Activated naive CD4-positive, alpha-beta T cell treated with anti-CD3 and anti-CD28 coated beads for 36 hours (primary cell): ENCODE data around the gene DYSF. TPM values are rescaled to one million over a fixed set of nuclear protein-coding genes. Genes with fewer than 3 reads are reported as not detected.

Experiments used
- CTCF ChIA-PET: fragments of 350-600 bp; sonication (Branson Sonifier 250); formaldehyde crosslinking; loops from one replicate; lab custom pipeline; 2021; ENCODE audit warnings: antibody characterized with exemption; lab: Charles Lee
- DNase-seq: peaks from one replicate; pipeline ENCODE4 v3.0.0-alpha.2; 2020
- H3K27ac Mint-ChIP-seq: one replicate; pipeline ENCODE4 v1.8.0; 2021; ENCODE audit warnings: mild to moderate bottlenecking, mixed read lengths
- H3K27me3 Mint-ChIP-seq: one replicate; pipeline ENCODE4 v1.8.0; 2021; ENCODE audit warnings: low read depth, mixed read lengths
- H3K36me3 Mint-ChIP-seq: one replicate; pipeline ENCODE4 v1.8.0; 2021; ENCODE audit warnings: low read depth, mixed read lengths
- H3K4me1 Mint-ChIP-seq: one replicate; pipeline ENCODE4 v1.8.0; 2021; ENCODE audit warnings: low read depth, mixed read lengths
- H3K4me3 Mint-ChIP-seq: one replicate; pipeline ENCODE4 v1.8.0; 2021; ENCODE audit warnings: mild to moderate bottlenecking, moderate library complexity, mixed read lengths
- H3K9me3 Mint-ChIP-seq: one replicate; pipeline ENCODE4 v1.8.0; 2021; ENCODE audit warnings: mixed read lengths
- intact Hi-C: fragments of 100-400 bp; cut with micrococcal nuclease; formaldehyde crosslinking; loops from one replicate; pipeline ENCODE4 v1.15.1; 2023
- total RNA-seq, 2 experiments: library from RNA; stranded (reverse); gene quantifications; one replicate each; pipeline ENCODE4 v1.2.3, GENCODE V29; 2021

DYSF gene
- total RNA-seq, 2 experiments from 2014 or later = 0.05 to 0.07 TPM

- Mint-ChIP-seq H3K4me3 (no peak overlapping the region), H3K9me3 (peaks cover 1% of the 10 kb centered on the region), H3K4me1 (no peaks in the 10 kb centered on the region), H3K27ac (no peak overlapping the region), H3K36me3 (no peaks in the 10 kb centered on the region), H3K27me3 (peaks cover 4% of the 10 kb centered on the region)
- intact Hi-C loops = no loop called here
- CTCF ChIA-PET = no interaction called here
- no peak for DNase-seq
Observed at GRCh38 chr2:71720596-71721361, 267.4 kb downstream of the DYSF start.

- H3K27ac Mint-ChIP-seq = no peak overlapping the region
- intact Hi-C loops = no loop called here
- no peak for DNase-seq
- peaks cover 4% of the 10 kb centered on the region for H3K27me3 Mint-ChIP-seq
- CTCF ChIA-PET = no interaction called here
- no peaks in the 10 kb centered on the region for H3K4me1 Mint-ChIP-seq
- H3K9me3 Mint-ChIP-seq = peaks cover 1% of the 10 kb centered on the region
- no peaks in the 10 kb centered on the region for H3K36me3 Mint-ChIP-seq
- H3K4me3 Mint-ChIP-seq = no peak overlapping the region
Observed at GRCh38 chr2:71721362-71721665, 268.0 kb downstream of the DYSF start.

- peaks cover 1% of the 10 kb centered on the region for H3K9me3 Mint-ChIP-seq
- no peak overlapping the region for H3K27ac Mint-ChIP-seq
- H3K4me3 Mint-ChIP-seq = no peak overlapping the region
- H3K27me3 Mint-ChIP-seq = peaks cover 4% of the 10 kb centered on the region
- H3K4me1 Mint-ChIP-seq = no peaks in the 10 kb centered on the region
- intact Hi-C loops = no loop called here
- CTCF ChIA-PET = no interaction called here
- DNase-seq = no peak
- H3K36me3 Mint-ChIP-seq = no peaks in the 10 kb centered on the region
Observed at GRCh38 chr2:71721669-71722068, 268.3 kb downstream of the DYSF start.

- H3K36me3 Mint-ChIP-seq = no peaks in the 10 kb centered on the region
Observed at GRCh38 chr2:71722286-71722685, 268.9 kb downstream of the DYSF start.

GRCh38 chr2:71724793-71725192 lies 271.4 kb downstream of the DYSF start:
- CTCF ChIA-PET = no interaction called here
- DNase-seq = no peak
- no peaks in the 10 kb centered on the region for H3K36me3 Mint-ChIP-seq

More at GRCh38 chr2:71722286-71722685, 268.9 kb downstream of the DYSF start:
- H3K9me3 Mint-ChIP-seq = peaks cover 1% of the 10 kb centered on the region
- intact Hi-C loops = no loop called here
- CTCF ChIA-PET = no interaction called here
- H3K27me3 Mint-ChIP-seq = peaks cover 4% of the 10 kb centered on the region
- DNase-seq = no peak
- H3K4me1 Mint-ChIP-seq = no peaks in the 10 kb centered on the region
- no peak overlapping the region for H3K27ac Mint-ChIP-seq
- no peak overlapping the region for H3K4me3 Mint-ChIP-seq

GRCh38 chr2:71725836-71726235 lies 272.5 kb downstream of the DYSF start:
- intact Hi-C loops = no loop called here
- Mint-ChIP-seq H3K9me3 (peaks cover 1% of the 10 kb centered on the region), H3K27me3 (peaks cover 4% of the 10 kb centered on the region), H3K4me3 (no peak overlapping the region), H3K27ac (no peak overlapping the region), H3K4me1 (no peaks in the 10 kb centered on the region), H3K36me3 (no peaks in the 10 kb centered on the region)
- no peak for DNase-seq
- CTCF ChIA-PET = no interaction called here

More at GRCh38 chr2:71724793-71725192, 271.4 kb downstream of the DYSF start:
- intact Hi-C loops = no loop called here
- Mint-ChIP-seq H3K27ac (no peak overlapping the region), H3K4me3 (no peak overlapping the region), H3K4me1 (no peaks in the 10 kb centered on the region), H3K9me3 (peaks cover 1% of the 10 kb centered on the region), H3K27me3 (peaks cover 4% of the 10 kb centered on the region)

GRCh38 chr2:71727562-71727961 lies 274.2 kb downstream of the DYSF start:
- CTCF ChIA-PET = no interaction called here
- intact Hi-C loops = no loop called here
- H3K27ac Mint-ChIP-seq = no peak overlapping the region
- H3K4me1 Mint-ChIP-seq = no peaks in the 10 kb centered on the region
- peaks cover 1% of the 10 kb centered on the region for H3K9me3 Mint-ChIP-seq
- no peak for DNase-seq
- peaks cover 9% of the 10 kb centered on the region for H3K27me3 Mint-ChIP-seq
- no peaks in the 10 kb centered on the region for H3K36me3 Mint-ChIP-seq
- no peak overlapping the region for H3K4me3 Mint-ChIP-seq

GRCh38 chr2:71728036-71728435 lies 274.7 kb downstream of the DYSF start:
- Mint-ChIP-seq H3K27ac (no peak overlapping the region), H3K9me3 (peaks cover 1% of the 10 kb centered on the region), H3K27me3 (peaks cover 9% of the 10 kb centered on the region), H3K4me1 (no peaks in the 10 kb centered on the region), H3K36me3 (no peaks in the 10 kb centered on the region), H3K4me3 (no peak overlapping the region)
- no peak for DNase-seq
- intact Hi-C loops = no loop called here
- CTCF ChIA-PET = no interaction called here

GRCh38 chr2:71730785-71731383 lies 277.5 kb downstream of the DYSF start:
- no peaks in the 10 kb centered on the region for H3K4me1 Mint-ChIP-seq
- peaks cover 10% of the 10 kb centered on the region for H3K27me3 Mint-ChIP-seq
- no peak overlapping the region for H3K4me3 Mint-ChIP-seq
- H3K36me3 Mint-ChIP-seq = no peaks in the 10 kb centered on the region
- intact Hi-C loops = no loop called here
- no peak overlapping the region for H3K27ac Mint-ChIP-seq
- no peaks in the 10 kb centered on the region for H3K9me3 Mint-ChIP-seq
- DNase-seq = no peak
- CTCF ChIA-PET = no interaction called here

- H3K4me3 Mint-ChIP-seq = no peak overlapping the region
- H3K4me1 Mint-ChIP-seq = no peaks in the 10 kb centered on the region
- H3K27ac Mint-ChIP-seq = no peak overlapping the region
- no peaks in the 10 kb centered on the region for H3K36me3 Mint-ChIP-seq
- DNase-seq = no peak
- intact Hi-C loops = no loop called here
- H3K27me3 Mint-ChIP-seq = peaks cover 18% of the 10 kb centered on the region
- CTCF ChIA-PET = no interaction called here
- H3K9me3 Mint-ChIP-seq = no peaks in the 10 kb centered on the region
Observed at GRCh38 chr2:71734620-71735019, 281.3 kb downstream of the DYSF start.

- H3K4me3 Mint-ChIP-seq = no peak overlapping the region
- H3K27me3 Mint-ChIP-seq = peaks cover 18% of the 10 kb centered on the region
- no peaks in the 10 kb centered on the region for H3K4me1 Mint-ChIP-seq
- CTCF ChIA-PET = interaction anchor here (0.8 kb wide), 1 partner anchor 191 kb away, joined by 3 read pairs; no protein-coding TSS in a partner anchor
- DNase-seq = no peak
- no peaks in the 10 kb centered on the region for H3K9me3 Mint-ChIP-seq
- H3K27ac Mint-ChIP-seq = no peak overlapping the region
- intact Hi-C loops = no loop called here
- no peaks in the 10 kb centered on the region for H3K36me3 Mint-ChIP-seq
Observed at GRCh38 chr2:71735676-71736075, 282.3 kb downstream of the DYSF start.
